ENCODE measurements around the gene SSH3.

SSH3 gene

GRCh38 chr11:67349928-67350465 lies 46.7 kb downstream of the SSH3 start:
- FAIRE-seq: no peak

GRCh38 chr11:67351275-67352005 lies 48.1 kb downstream of the SSH3 start:
- no peak for FAIRE-seq

- no peak for FAIRE-seq
Observed at GRCh38 chr11:67352546-67353316, 49.4 kb downstream of the SSH3 start.

GRCh38 chr11:67353317-67354074 lies 50.2 kb downstream of the SSH3 start, which contains the start of gene POLD4:
Gene POLD4 (minus strand): TSS chr11:67353546. CDS start chr11:67353399, 147 bp downstream.
- no peak for FAIRE-seq

- no peak for FAIRE-seq
Observed at GRCh38 chr11:67354075-67355022, 51.0 kb downstream of the SSH3 start.

- no peak for FAIRE-seq
Observed at GRCh38 chr11:67355023-67355793, 51.9 kb downstream of the SSH3 start.

- no peak for FAIRE-seq
Observed at GRCh38 chr11:67355794-67356386, 52.6 kb downstream of the SSH3 start.

- FAIRE-seq: no peak
Observed at GRCh38 chr11:67356387-67356863, 53.1 kb downstream of the SSH3 start.

- FAIRE-seq: no peak
Observed at GRCh38 chr11:67356864-67357561, 53.7 kb downstream of the SSH3 start.

GRCh38 chr11:67357831-67358670 lies 54.7 kb downstream of the SSH3 start:
- FAIRE-seq: no peak

Measured in islet of Langerhans (tissue), 1 donor.